ENCODE measurements around the gene PDLIM1.

DNA sequence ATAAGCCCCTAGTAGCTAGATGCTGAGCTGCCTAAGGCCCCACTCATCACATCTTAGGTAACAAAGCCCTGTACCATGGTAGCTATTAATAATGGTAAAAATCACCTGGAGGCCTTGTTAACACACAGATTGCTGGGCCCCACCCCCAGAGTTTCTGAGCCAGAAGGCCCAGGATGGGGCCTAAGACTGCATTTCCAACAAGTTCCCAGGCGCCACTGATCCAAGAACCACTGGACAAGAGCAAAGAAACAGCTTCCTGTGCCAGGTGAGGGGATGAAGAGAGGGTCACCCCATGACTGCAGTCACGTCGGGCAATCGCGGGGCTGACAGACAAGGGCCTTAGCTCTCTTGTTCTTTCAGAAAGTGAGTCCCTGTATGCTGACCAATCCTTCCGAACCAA lies 50.0 kb downstream of the PDLIM1 start:
- TF ChIP-seq, protein P1, sequence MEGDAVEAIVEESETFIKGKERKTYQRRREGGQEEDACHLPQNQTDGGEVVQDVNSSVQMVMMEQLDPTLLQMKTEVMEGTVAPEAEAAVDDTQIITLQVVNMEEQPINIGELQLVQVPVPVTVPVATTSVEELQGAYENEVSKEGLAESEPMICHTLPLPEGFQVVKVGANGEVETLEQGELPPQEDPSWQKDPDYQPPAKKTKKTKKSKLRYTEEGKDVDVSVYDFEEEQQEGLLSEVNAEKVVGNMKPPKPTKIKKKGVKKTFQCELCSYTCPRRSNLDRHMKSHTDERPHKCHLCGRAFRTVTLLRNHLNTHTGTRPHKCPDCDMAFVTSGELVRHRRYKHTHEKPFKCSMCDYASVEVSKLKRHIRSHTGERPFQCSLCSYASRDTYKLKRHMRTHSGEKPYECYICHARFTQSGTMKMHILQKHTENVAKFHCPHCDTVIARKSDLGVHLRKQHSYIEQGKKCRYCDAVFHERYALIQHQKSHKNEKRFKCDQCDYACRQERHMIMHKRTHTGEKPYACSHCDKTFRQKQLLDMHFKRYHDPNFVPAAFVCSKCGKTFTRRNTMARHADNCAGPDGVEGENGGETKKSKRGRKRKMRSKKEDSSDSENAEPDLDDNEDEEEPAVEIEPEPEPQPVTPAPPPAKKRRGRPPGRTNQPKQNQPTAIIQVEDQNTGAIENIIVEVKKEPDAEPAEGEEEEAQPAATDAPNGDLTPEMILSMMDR (conservative IDR thresholded peaks at IDR 0.05; ENCODE audit: low read length), result no peak
- no peak for TF ChIP-seq EZH2phosphoT487 (IDR thresholded peaks at IDR 0.05; ENCODE audit: borderline replicate concordance)
